ENCODE data around the gene SPDL1.
"Not testable (repeated sequence)": the region's sequence is repeated elsewhere in the genome, so short reads cannot be mapped to it uniquely, and the experiment has no call there.

SPDL1 gene

DNA sequence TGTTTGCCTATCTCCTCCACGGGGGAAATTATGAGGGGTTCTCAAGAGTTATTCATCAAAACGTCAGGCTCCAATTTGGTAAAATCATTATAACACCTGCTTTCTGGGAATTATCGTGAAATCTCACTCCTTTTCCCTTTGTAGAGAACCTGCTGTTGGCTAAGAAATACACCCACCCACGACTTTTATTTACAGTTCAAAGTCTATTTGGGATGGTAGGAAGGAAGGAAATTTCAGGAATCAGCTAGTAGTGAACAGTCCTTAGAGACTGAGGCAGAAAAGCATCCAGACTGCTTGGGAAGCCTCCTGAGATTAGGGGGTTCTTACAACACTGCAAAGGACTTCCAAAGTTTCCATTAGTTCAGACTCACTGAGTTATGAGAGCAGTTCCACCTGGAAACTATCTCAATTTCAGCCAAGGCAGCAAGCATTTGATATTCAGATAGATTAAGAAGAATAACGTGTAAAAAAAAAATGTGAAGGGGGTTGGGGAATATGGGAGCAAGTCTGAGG, 9.4 kb upstream of the SPDL1 start:
- DNase-seq (ENCODE audit: low spot score) = no peak

DNA sequence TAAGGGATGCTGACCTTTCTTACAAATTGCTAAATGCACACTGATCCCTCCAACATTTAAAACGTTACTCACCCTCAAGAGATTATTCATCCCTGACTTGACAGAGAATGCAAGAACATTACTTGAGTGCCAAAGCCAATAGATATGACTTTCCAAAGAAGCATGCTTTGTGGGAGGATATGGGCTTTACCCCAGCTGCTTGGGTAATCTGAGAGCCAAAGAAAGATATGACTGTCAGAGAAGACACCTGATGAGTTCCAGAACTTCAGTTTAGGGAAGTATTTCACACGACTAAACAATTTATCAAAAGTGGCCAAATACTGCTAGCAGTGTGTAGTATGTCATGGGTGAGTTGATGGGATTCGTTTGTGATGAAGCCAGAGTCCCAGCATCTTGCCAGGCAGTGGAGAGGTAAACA, 7.4 kb upstream of the SPDL1 start:
- DNase-seq (ENCODE audit: low spot score) = peak; percentile 85

DNA sequence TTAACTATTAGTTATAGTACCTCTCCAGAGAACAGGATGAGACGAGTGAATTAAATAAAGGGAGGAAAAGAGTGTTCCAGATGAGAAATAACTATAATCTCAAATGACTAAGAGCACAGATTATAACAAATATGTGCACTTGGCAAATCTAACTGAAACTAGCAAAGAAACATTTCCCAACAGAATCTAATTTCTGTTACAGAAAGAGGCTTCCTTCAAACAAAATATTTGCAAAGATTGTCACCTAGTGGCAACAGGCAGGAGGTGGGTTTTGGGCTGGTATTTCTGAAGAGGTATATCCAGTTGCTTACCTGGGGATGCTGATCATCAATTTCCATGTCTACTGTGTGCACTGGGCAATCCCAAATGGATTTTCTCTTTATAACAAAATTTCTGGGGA, 5.6 kb upstream of the SPDL1 start:
- DNase-seq (ENCODE audit: low spot score) = peak; percentile 18

DNA sequence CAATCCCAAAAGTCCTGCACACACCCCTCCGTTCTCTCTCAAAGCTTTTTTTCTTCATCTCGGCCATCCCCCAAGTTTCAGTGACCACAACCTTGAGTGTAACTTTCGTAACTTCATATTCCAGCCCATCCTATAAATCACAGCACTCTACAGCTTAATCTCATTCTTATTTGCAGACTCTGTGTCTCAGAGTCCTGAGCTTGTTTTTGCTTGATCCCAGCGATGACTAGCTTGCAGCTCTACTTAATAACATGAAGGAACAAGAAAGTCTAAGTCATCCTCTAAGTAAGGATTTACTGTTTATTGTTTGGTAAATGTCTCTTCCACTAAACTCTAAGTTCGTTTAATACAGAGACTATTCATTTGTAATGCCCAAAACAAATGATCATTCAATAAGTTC, 2.6 kb upstream of the SPDL1 start:
- DNase-seq (ENCODE audit: low spot score) = no peak

DNA sequence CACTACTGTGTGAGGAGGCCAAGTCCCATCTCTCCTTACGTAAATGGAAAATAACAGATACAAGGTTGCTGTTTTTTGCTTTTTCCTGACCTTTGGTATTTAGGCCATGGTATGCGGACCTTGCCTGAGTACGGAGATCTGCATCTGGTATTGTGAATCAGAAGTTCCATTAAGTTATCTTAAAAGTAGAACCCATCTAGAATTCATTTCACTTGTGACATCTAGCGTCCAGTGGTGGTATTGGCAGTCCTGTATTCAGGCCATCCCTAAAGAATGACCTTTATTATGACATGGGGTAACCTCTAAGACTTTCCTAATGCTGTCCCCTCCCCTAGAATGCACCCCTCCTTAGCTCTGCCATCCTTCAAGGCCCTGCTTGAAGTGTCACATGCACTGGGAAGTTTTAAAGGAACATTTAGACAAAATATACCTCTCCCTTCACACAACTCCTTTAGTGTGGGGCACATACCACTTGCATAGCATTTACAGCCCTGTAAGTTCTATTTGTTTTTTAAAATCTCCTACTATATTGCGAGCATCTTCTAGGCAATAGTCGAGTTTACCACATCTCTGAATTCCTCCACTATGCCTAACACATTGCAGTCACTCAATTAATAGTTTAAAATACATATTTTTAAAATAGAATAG, 1.9 kb upstream of the SPDL1 start:
- peak; percentile 66 for DNase-seq (ENCODE audit: low spot score)

DNA sequence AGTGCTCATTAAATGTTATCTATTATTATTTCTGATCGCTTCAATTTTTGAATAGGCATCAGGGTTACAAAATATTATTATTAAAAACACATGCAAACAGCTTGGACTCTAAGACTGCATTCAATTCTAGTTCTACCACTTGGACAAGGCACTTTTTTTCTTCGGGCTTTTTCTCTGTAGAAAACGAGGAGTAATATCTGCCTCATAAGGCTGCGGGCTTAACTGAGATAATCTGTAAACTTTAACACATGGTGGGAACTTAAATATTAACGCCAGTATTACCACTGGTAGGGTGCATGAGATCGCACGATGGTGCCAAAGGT, 511 bp upstream of the SPDL1 start:
- DNase-seq (ENCODE audit: low spot score) = no peak

DNA sequence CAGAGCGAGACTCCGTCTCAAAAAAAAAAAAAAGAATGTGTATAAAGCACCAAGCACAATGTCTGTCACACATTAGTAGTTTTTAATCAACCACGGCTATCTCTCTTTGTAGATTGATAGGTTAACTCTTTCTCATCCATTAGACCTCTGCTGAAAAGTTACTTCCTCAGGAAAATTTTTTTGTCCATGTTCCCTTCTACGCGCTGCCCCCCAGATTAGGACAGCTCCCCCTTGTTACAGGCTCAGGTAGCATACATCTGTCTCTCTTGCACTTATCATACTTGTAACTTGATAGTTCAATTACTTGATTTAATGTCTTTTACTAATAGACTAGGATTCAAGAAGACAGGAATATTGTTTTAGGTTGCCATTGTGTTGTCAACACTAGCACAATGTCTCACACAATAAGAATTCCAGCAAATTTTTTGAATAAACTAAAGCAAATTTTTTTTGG, 1.5 kb downstream of the SPDL1 start:
- DNase-seq (ENCODE audit: low spot score) = peak; percentile 32

DNA sequence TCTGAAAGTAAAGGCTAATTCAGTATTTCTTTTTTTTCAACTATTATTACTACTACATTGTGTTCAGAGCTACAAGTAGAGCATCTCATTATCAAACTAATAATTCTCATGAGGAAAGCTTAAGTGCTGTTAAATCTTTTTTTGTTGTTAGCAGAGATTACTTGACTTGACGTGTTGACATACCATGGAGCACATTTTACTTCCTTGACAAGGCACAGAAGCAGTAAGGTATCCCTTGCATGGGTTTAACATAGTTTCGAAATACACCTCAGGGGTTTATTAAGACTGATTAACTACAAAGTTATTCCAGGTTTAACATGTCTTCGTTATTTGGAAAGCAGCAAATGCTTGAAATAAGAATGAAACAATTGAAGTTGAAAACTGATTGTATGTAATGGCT, 7.0 kb downstream of the SPDL1 start:
- DNase-seq (ENCODE audit: low spot score) = peak; percentile 25

DNA sequence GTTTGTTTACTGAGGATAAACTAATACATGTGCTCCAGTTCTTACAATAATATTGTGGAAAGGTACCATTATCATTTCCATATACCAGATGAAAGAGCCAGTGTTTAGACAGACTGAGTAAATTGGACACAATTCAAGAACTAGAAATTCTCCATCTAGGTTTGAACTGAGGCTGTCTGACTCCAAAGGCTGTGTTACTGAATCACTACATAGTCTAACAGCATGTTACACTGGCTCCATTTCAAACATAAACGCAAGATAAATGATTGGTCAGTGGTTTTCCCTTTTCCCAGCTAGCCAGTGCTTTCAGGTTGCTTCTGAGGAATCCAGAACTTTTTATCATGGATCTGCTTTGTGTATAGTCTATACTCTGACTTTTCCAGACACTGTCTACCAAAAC, 8.1 kb downstream of the SPDL1 start:
- DNase-seq (ENCODE audit: low spot score) = no peak

DNA sequence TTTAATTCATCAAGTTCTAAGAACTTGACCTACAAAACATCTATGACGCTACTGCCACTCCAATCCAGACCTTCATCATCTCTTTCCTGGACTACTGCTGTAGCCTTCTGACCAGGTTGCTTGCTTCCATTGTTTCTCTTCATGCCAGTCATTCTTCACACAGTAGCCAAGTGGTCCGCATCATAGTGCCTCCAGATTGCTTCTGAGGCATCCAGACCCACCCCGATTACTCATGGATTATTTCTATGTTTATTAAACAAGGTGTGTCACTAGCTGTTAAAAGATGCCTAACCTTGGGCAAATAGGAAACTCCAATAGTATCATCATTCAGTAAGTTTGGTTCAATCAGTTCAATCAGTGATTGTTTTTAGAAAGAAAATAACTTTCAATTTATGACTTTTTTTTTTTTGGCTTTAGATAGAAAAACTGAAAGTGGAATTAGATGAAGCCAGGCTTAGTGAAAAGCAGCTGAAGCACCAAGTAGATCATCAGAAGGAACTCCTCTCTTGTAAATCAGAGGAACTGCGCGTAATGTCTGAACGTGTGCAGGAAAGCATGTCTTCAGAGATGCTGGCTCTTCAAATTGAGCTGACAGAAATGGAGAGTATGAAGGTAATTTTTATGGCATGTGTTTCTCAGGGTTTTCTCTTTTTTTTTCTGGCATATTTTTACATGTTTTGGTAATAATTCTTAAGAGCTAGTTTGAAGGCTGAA, 9.5 kb downstream of the SPDL1 start:
- DNase-seq (ENCODE audit: low spot score) = peak; percentile 71

DNA sequence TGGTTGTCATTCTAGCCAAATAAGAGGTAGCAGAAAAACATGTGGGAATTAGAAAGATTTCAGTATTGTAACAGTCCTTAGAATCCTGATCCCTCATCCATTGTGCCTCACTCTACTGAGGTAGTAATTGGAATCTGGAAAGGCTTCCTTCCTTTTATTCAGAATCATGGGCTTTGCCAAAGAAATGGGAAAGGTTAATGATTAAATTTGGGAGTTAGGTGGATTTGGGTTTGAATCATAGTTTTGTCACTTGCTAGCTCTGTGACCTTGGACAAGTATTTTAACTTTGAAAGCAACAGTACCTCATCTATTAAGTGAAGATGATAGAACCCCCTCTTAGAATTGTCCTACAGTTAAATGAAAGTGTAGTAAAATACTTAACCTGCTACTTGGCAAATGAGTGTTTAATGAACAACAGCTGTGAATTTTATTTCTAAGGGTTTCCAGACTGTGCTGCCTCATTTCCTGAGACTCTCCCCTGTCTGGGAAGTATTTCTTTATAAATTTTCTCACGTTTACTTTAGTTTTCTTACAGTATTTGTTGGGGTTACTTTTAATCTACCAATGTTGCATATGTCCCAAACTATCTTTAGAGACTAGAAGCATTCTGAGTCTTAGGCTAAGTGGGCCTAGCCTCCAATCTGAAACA, 11.7 kb downstream of the SPDL1 start:
- DNase-seq (ENCODE audit: low spot score) = peak; percentile 59

DNA sequence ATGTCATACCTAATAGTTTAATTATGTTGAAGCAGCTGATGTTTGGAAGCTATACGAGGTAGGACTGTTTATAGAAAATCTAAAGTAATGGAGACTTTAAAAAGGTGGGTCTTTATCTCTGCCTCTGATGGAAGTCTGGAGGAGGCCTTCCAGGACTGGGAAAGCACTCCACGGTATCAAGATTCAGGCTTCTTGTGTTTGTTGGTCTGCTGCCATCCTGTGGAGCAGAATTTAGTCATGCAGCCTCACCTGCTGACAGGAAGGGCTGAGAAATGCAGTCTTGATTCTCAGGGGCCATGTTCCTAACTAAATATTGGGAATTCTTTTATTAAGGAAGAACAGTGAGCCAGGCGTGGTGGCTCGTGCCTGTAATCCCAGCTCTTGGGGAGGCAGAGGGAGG, 15.9 kb downstream of the SPDL1 start:
- DNase-seq (ENCODE audit: low spot score) = peak; percentile 10

DNA sequence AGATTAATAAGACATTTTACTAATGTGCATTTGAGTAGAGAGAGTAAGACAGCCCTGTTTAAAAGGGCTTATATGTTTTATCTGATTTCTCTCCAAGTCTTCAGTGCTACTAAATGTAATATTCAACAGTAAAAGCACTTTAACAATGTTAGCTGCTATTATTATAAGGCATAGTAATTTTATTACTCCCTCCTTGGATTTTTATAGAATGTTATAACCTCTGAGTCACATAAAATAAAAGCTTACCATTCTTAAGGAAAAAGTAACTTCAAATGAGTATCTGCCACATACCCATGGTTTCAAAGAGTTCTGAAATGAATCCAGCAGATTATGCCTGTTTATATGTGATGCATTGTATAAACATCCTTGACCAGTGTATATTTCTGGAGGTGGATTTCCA, 19.0 kb downstream of the SPDL1 start:
- no peak for DNase-seq (ENCODE audit: low spot score)

DNA sequence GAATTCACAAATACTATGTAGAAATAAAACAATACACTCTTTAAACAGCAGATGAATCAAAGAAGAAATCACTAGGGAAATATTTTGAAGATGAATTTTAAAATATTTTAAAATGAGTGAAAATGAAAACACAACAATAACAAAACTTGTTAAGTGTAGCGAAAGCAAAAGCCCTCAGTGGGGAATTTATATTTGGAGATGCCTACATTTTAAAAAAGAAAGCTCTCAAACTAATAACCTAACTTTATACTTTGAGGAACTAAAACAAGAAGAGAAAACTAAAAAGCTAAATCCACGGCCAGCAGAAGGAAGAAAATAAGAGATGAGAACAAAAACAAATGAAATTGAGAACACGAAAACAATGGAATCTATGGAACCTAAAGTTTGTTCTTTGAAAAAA, 22.7 kb downstream of the SPDL1 start:
- DNase-seq (ENCODE audit: low spot score) = no peak

DNA sequence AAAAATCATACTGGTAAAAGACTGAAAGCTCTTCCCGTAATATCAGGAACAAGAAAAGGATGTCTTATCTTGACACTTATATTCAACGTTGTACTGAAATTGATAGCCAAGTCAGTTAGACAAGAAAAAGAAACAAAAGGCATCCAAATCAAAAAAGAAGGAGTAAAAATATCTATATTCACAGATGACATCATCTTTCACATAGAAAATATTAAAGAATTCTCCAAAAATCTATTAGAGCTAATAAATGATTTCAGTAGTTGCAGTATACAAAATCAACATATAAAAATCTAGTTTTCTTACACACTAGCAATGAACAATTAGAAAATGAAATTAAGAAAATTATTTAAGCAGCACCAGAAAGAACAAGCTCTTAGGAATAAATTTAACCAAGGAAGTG, 24.3 kb downstream of the SPDL1 start:
- DNase-seq (ENCODE audit: low spot score) = no peak

DNA sequence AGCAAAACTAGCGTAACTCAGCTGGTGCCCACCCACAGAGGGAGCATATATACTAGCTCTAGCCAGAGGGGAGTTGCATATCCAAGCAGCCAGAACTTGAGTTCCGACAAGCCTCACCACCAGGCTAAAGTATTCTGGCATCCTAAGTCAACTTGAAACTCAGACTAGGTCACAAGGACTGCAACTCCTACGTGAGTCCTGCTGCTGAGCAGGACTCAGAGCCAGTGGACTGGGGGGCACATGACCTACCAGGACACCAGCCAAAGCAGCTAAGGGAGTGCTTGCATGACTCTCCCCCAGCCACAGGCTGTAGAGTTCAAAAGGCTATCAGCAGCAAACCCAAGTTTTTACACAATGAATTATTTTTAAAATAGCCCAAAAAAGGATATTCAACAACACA, 26.1 kb downstream of the SPDL1 start:
- no peak for DNase-seq (ENCODE audit: low spot score)

DNA sequence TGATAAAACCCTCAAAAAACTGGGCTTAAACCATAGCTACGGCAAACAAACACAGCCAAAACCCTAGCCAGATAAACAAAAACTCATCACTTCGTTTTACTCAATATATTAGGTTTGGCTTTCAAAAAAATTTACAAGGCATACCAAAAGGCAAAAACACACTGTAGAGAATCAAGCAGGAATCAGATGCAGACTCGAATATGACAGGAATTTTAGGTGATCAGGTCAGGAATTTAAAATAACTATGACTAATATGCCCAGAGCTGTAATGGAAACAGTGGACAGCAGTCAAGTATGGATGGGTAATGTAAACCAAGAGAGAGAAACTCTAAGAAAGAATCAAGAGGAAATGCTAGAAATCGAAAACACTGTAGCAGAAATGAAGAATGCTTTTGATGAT, 27.0 kb downstream of the SPDL1 start:
- peak; percentile 34 for DNase-seq (ENCODE audit: low spot score)

DNA sequence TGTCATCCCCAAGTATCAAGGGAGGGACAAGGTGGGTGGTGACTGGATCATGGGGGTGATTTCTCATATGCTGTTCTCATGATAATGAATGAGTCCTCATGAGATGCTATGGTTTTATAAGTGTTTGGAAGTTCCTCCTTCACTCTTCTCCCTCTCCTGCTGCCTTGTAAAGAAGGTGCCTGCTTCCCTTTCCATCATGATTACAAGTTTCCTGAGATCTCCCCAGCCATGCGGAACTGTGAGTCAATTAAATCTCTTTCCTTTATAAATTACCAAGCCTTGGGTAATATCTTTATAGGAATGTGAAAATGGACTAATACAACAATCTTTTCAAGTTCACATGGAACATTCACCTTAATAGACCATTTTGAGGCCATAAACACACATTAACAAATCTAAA, 32.0 kb downstream of the SPDL1 start:
- DNase-seq (ENCODE audit: low spot score) = peak; percentile 52

DNA sequence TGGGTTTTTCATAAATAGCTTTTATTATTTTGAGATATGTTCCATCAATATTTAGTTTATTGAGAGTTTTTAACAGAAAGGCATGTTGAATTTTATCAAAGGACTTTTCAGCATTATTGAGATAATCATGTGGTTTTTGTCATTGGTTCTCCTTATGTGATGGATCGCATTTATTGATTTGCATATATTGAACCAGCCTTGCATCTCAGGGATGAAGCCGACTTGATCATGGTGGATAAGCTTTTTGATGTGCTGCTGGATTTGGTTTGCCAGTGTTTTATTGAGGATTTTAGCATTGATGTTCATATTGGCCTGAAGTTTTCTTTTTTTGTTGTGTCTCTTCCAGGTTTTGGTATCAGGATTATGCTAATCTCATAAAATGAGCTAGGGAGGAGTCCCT, 40.7 kb downstream of the SPDL1 start:
- DNase-seq (ENCODE audit: low spot score) = not testable (repeated sequence)

DNA sequence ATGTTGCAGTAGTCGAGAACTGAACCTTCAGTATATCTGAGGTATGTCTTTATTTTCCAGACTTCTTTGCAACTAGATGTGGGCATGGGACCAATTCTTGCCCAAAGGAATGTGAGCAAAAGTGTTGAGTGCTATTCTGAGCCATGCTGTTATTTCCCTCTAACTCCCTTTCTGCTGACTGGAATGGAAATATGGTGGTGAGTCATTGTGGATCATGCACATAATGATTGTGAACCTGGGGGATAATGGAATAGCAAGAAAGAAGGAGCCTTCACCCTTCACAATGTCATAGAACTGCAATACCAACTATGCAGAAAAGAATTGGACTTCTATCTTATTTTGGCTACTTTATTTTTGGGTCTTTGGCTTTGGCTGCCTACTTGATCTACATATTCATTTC, 43.2 kb downstream of the SPDL1 start:
- peak; percentile 89 for DNase-seq (ENCODE audit: low spot score)

DNA sequence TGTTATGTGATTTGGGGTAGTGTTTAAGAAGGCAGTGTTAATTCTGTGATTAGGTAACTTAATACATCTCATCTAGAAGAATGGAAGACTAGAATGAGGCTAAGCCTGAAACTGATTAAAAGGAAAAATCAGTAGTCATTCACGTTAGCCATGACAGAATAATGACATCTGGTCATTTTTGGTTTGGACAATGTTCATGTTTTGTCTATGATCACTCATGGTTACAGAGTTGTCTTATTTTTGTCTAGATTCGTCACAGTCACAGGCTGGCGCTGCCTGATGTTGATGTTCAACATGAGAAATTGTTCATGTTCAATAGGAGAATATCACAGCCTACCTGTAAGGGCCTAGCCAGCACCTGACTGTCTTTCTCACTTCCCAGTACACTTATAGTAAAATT, 44.0 kb downstream of the SPDL1 start:
- DNase-seq (ENCODE audit: low spot score) = no peak

DNA sequence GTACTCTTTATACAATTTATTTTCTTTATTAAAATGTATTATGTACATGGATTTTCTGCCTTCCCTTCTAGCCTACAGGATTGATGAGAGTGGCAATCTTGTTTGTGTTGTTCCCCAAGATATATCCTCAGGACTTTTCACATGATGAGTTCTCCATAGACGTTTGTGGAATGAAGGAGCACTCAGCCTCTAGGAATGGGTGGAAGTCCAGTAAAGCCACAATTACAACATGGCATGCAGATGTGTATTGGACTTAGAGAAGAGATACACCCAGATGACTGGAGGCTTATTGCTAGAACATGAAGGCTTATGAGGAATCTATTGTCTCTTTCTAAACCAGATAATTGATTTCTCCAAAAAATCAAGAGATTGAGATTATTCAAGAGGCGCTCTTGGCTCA, 45.3 kb downstream of the SPDL1 start:
- DNase-seq (ENCODE audit: low spot score) = peak; percentile 21

DNA sequence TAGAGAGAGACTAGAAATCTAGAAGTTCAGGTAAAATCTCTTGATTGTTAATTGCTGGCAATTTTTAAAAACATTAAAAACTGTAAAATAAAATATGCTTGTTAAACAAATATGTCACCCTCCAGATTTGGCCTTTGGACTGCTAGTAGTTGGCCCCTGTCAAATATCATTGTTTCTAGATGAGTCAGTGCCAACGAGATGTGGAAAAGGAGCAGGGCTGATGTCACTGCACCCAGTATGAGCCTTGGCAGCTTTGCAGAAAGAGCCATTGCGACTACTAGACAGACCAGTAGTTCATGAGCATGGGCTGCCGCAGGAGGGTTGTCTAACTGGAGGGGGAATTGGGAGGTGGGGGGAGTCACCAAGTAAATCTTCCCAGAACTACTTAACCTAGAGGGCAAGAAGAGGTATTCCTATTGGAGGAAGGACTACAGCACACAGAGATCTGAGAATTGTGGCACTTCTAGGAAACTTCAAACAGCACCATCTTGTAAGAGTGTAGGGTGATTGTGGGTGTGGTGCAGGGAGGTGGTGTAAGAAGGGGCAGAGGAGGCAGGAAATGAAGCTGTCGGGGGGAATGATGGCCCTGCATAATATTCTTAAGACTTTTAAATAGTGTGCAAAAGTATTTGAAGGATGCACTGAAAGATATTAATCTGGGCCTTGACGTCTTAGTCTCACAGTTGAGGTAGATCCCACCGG, 46.4 kb downstream of the SPDL1 start:
- DNase-seq (ENCODE audit: low spot score) = peak; percentile 80
